WTC11 (cell line): Measurements from ENCODE around the gene GARIN1A. TPM values are rescaled to one million over a fixed set of nuclear protein-coding genes. Genes with fewer than 3 reads are reported as not detected.
"Not testable (repeated sequence)": the region's sequence is repeated elsewhere in the genome, so short reads cannot be mapped to it uniquely, and the experiment has no call there.

Experiments used
- ATAC-seq: fragments of 200-7000 bp; cut with Tn5 transposase; 2 replicates; pipeline ENCODE4 v1.10.0; 2021; ENCODE audit warnings: mild to moderate bottlenecking, moderate library complexity
- Bru-seq: library from RNA; stranded (reverse); fragments of 400-500 nt; gene quantifications from one replicate; lab custom pipeline; 2021; lab: Mats Ljungman, UMichigan
- CTCF ChIA-PET: fragments of 300-600 bp; sonication (Branson Sonifier 250); formaldehyde crosslinking; loops from one replicate; lab custom pipeline; 2021; ENCODE audit warnings: antibody characterized with exemption; lab: Charles Lee
- POLR2A ChIA-PET: fragments of 350-600 bp; sonication (Branson Sonifier 250); formaldehyde crosslinking; loops from one replicate; lab custom pipeline; 2021; ENCODE audit warnings: antibody characterized with exemption; lab: Charles Lee
- DNase-seq: peaks from one replicate; pipeline ENCODE4 v3.0.0; 2021; ENCODE audit warnings: low spot score
- H3K27ac Mint-ChIP-seq: 2 replicates; pipeline ENCODE4 v1.8.0; 2021; ENCODE audit warnings: mixed read lengths
- H3K27me3 Mint-ChIP-seq: 2 replicates; pipeline ENCODE4 v1.8.0; 2021; ENCODE audit warnings: low read depth, mild to moderate bottlenecking, moderate library complexity, mixed read lengths
- H3K36me3 Mint-ChIP-seq: 2 replicates; pipeline ENCODE4 v1.8.0; 2021; ENCODE audit warnings: mixed read lengths
- H3K4me1 Mint-ChIP-seq: 2 replicates; pipeline ENCODE4 v1.8.0; 2022; ENCODE audit warnings: mixed read lengths
- H3K4me3 Mint-ChIP-seq: 2 replicates; pipeline ENCODE4 v1.8.0; 2021; ENCODE audit warnings: mild to moderate bottlenecking, moderate library complexity, mixed read lengths
- H3K9me3 Mint-ChIP-seq: 2 replicates; pipeline ENCODE4 v1.8.0; 2021; ENCODE audit warnings: mixed read lengths
- ATF2 ChIP-seq: sonication (generic); formaldehyde crosslinking; IDR thresholded peaks from 2 replicates; pipeline ENCODE4 v1.8.1; 2022; ENCODE audit warnings: low read depth, missing genetic modification reagents, borderline replicate concordance
- ATF6 ChIP-seq: sonication (generic); formaldehyde crosslinking; IDR thresholded peaks from 2 replicates; pipeline ENCODE4 v1.8.1; 2023; ENCODE audit warnings: mild to moderate bottlenecking, missing genetic modification reagents
- EMX1 ChIP-seq: fragments of 250-450 bp; sonication (Bioruptor Pico); IDR thresholded peaks from 2 replicates; pipeline ENCODE4 v1.8.0; 2021; ENCODE audit warnings: mild to moderate bottlenecking
- ERG ChIP-seq: fragments of 250-450 bp; sonication (Bioruptor Pico); IDR thresholded peaks from 2 replicates; pipeline ENCODE4 v1.8.0; 2021; ENCODE audit warnings: mild to moderate bottlenecking
- FOXP4 ChIP-seq: sonication (generic); formaldehyde crosslinking; IDR thresholded peaks from 2 replicates; pipeline ENCODE4 v1.8.0; 2022; ENCODE audit warnings: mild to moderate bottlenecking, missing genetic modification reagents
- GRHL2 ChIP-seq: fragments of 250-450 bp; sonication (Bioruptor Pico); IDR thresholded peaks from 2 replicates; pipeline ENCODE4 v1.8.0; 2022; ENCODE audit warnings: mild to moderate bottlenecking, moderate library complexity; ENCODE audit not compliant: insufficient replicate concordance, severe bottlenecking
- GTF2I ChIP-seq: fragments of 250-450 bp; sonication (Bioruptor Pico); conservative IDR thresholded peaks from 2 replicates; pipeline ENCODE4 v1.4.0; 2021; ENCODE audit warnings: mild to moderate bottlenecking
- HMGA2 ChIP-seq: fragments of 250-450 bp; sonication (Bioruptor Pico); IDR thresholded peaks from 2 replicates; pipeline ENCODE4 v1.4.0; 2021; ENCODE audit warnings: mild to moderate bottlenecking, moderate library complexity
- MXD4 ChIP-seq: fragments of 250-450 bp; sonication (Bioruptor Pico); IDR thresholded peaks from 2 replicates; pipeline ENCODE4 v1.8.0; 2021; ENCODE audit warnings: mild to moderate bottlenecking, moderate library complexity, borderline replicate concordance
- MYBL2 ChIP-seq: sonication (generic); formaldehyde crosslinking; IDR thresholded peaks from 2 replicates; pipeline ENCODE4 v1.8.1; 2023; ENCODE audit warnings: mild to moderate bottlenecking, moderate library complexity, missing genetic modification reagents
- NR2C2 ChIP-seq: sonication (generic); formaldehyde crosslinking; IDR thresholded peaks from 2 replicates; pipeline ENCODE4 v1.8.0; 2022; ENCODE audit warnings: mild to moderate bottlenecking, missing genetic modification reagents
- RORB ChIP-seq: fragments of 250-450 bp; sonication (Bioruptor Pico); IDR thresholded peaks from 2 replicates; pipeline ENCODE4 v1.9.0; 2021; ENCODE audit warnings: mild to moderate bottlenecking
- SP1 ChIP-seq: sonication (generic); formaldehyde crosslinking; conservative IDR thresholded peaks from 2 replicates; pipeline ENCODE4 v1.8.1; 2022; ENCODE audit warnings: missing genetic modification reagents
- ZBTB21 ChIP-seq: sonication (generic); formaldehyde crosslinking; IDR thresholded peaks from 2 replicates; pipeline ENCODE4 v1.8.1; 2023; ENCODE audit warnings: mild to moderate bottlenecking, missing genetic modification reagents, borderline replicate concordance
- ZBTB43 ChIP-seq: sonication (generic); formaldehyde crosslinking; IDR thresholded peaks from 2 replicates; pipeline ENCODE4 v1.8.1; 2023; ENCODE audit warnings: mild to moderate bottlenecking, missing genetic modification reagents
- ZNF232 ChIP-seq: sonication (generic); formaldehyde crosslinking; IDR thresholded peaks from 2 replicates; pipeline ENCODE4 v1.8.0; 2022; ENCODE audit warnings: mild to moderate bottlenecking, missing genetic modification reagents
- ZNF263 ChIP-seq: sonication (generic); formaldehyde crosslinking; IDR thresholded peaks from 2 replicates; pipeline ENCODE4 v1.8.1; 2022; ENCODE audit warnings: low read depth, mild to moderate bottlenecking, moderate library complexity, missing genetic modification reagents
- ZNF671 ChIP-seq: fragments of 250-450 bp; sonication (Bioruptor Pico); IDR thresholded peaks from 2 replicates; pipeline ENCODE4 v1.8.0; 2021; ENCODE audit warnings: mild to moderate bottlenecking
- long read RNA-seq, 3 experiments: library from RNA in 1 of 3; library from capped mRNA in 1 of 3; library from polyadenylated mRNA in 1 of 3; unstranded in 2 of 3; stranded (forward) in 1 of 3; transcript quantifications; one replicate each; pipeline ENCODE4 v2.0.0, GENCODE V29; 2021
- total RNA-seq: library from RNA; stranded (reverse); gene quantifications from 3 replicates; pipeline ENCODE4 v1.2.3, GENCODE V29; 2021

The GARIN1A gene
- 0.14 to 0.15 TPM in 2 of 3 replicates, not detected in the other for total RNA-seq
- Bru-seq, nascent RNA, result percentile 9 among the genes with signal in this experiment
- long read RNA-seq, experiment 1, result 0 reads
- long read RNA-seq, experiment 2, result 0 reads
- long read RNA-seq, experiment 3, result 0 reads

GRCh38 chr7:128671992-128672391, at the start of gene GARIN1A:
GARIN1A (plus strand) TSS chr7:128672292; CDS start chr7:128672398, 106 bp downstream.
- POLR2A ChIA-PET, result no interaction called here
- CTCF ChIA-PET, result interaction anchor here (0.6 to 1.0 kb wide), 5 partner anchors 10 to 291 kb away, joined by 3 to 5 read pairs (median 4); no protein-coding TSS in a partner anchor

GRCh38 chr7:128627124-128627523, 45.0 kb upstream of the GARIN1A start:
- H3K4me1 Mint-ChIP-seq, POLR2A ChIA-PET, H3K27ac Mint-ChIP-seq, H3K27me3 Mint-ChIP-seq, CTCF ChIA-PET, DNase-seq, ATAC-seq, H3K4me3 Mint-ChIP-seq: not testable (repeated sequence)
- H3K9me3 Mint-ChIP-seq, result peaks cover 10% of the 10 kb centered on the region
- peaks cover 59% of the 10 kb centered on the region for H3K36me3 Mint-ChIP-seq

More at GRCh38 chr7:128671992-128672391, at the start of gene GARIN1A:
- no peak within 1 kb of the TSS for H3K27ac Mint-ChIP-seq
- DNase-seq (no peak), ATAC-seq (no peak)
- H3K4me1 Mint-ChIP-seq, result 0 out of 2 replicates have a peak, but pooled peaks cover 3% of the 10 kb centered on the region
- peaks cover 7% of the 10 kb centered on the region; the same call in 1 of the 2 replicates for H3K27me3 Mint-ChIP-seq
- no peaks in the 10 kb centered on the region for H3K36me3 Mint-ChIP-seq
- no peak within 1 kb of the TSS for H3K4me3 Mint-ChIP-seq
- TF ChIP-seq ZNF671 (CRISPR knock-in tag) (no peak), ZNF263 (CRISPR knock-in tag) (no peak), MYBL2 (CRISPR knock-in tag) (no peak), ATF2 (CRISPR knock-in tag) (no peak), EMX1 (no peak), FOXP4 (CRISPR knock-in tag) (no peak), GRHL2 (CRISPR knock-in tag) (no peak), ZBTB43 (CRISPR knock-in tag) (no peak), MXD4 (CRISPR knock-in tag) (no peak), ZBTB21 (CRISPR knock-in tag) (no peak), ZNF232 (CRISPR knock-in tag) (no peak), GTF2I (CRISPR knock-in tag) (no peak), ATF6 (CRISPR knock-in tag) (no peak), SP1 (no peak), NR2C2 (CRISPR knock-in tag) (no peak), ERG (CRISPR knock-in tag) (no peak), HMGA2 (CRISPR knock-in tag) (no peak), RORB (CRISPR knock-in tag) (no peak)
- H3K9me3 Mint-ChIP-seq, result no peaks in the 10 kb centered on the region

GRCh38 chr7:128633915-128634314, 38.2 kb upstream of the GARIN1A start:
- DNase-seq, H3K27me3 Mint-ChIP-seq, POLR2A ChIA-PET, ATAC-seq, H3K27ac Mint-ChIP-seq, H3K4me1 Mint-ChIP-seq, H3K4me3 Mint-ChIP-seq, CTCF ChIA-PET: not testable (repeated sequence)
- peaks cover 40% of the 10 kb centered on the region for H3K36me3 Mint-ChIP-seq
- peaks cover 10% of the 10 kb centered on the region for H3K9me3 Mint-ChIP-seq

GRCh38 chr7:128645206-128645605, 26.9 kb upstream of the GARIN1A start:
- H3K27ac Mint-ChIP-seq, POLR2A ChIA-PET, H3K27me3 Mint-ChIP-seq, H3K4me3 Mint-ChIP-seq, ATAC-seq, DNase-seq, H3K4me1 Mint-ChIP-seq, CTCF ChIA-PET, H3K9me3 Mint-ChIP-seq: not testable (repeated sequence)
- peaks cover 17% of the 10 kb centered on the region for H3K36me3 Mint-ChIP-seq

GRCh38 chr7:128645844-128646243, 26.2 kb upstream of the GARIN1A start:
- H3K27ac Mint-ChIP-seq, ATAC-seq, CTCF ChIA-PET, DNase-seq, POLR2A ChIA-PET, H3K4me1 Mint-ChIP-seq, H3K4me3 Mint-ChIP-seq, H3K9me3 Mint-ChIP-seq, H3K27me3 Mint-ChIP-seq: not testable (repeated sequence)
- H3K36me3 Mint-ChIP-seq, result peaks cover 17% of the 10 kb centered on the region
